ENCODE results near the gene ADAMTS9.

ADAMTS9 gene

DNA sequence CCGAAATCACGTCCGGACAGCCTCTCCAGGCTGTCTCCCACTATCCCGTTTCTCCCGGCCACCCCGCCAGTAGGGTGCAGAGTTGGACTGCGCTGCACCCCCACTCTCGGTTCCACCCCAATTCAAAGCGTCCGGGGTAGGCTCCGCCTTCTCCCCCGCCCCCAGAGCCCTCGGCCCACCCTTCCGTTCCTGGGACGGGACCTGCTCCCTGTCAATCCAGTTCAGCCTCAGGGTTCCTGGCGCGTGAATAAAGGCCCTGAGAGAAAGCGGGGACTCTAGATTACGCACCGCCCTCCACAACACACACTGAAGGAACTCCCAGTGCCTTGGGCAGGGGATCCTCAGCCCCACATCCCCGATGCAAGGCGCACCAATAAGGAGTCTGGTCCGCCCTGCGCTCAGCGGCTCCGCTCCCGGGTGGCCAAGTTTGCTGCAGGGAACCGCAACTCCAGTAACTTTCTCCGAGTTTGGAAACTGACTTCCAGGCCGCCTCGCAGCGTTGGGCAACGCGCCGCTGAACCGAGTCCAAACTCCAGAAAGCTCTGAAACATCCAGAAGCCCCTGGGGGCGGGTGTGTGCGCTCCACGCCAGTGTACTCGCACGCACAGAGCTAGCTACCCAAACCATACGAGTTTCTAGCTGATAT lies 1.9 kb downstream of the ADAMTS9 start:
- no peak for DNase-seq (ENCODE audit: low read depth in 1 of 2, low spot score in 1 of 2)
- TF ChIP-seq POLR2AphosphoS5 (IDR thresholded peaks at IDR 0.05; ENCODE audit: low read depth) (no peak), SPI1 (IDR thresholded peaks at IDR 0.05; ENCODE audit: borderline replicate concordance, low read depth) (no peak), GABPA (IDR thresholded peaks at IDR 0.05; ENCODE audit: low read depth) (no peak)
- TF ChIP-seq, protein P1, sequence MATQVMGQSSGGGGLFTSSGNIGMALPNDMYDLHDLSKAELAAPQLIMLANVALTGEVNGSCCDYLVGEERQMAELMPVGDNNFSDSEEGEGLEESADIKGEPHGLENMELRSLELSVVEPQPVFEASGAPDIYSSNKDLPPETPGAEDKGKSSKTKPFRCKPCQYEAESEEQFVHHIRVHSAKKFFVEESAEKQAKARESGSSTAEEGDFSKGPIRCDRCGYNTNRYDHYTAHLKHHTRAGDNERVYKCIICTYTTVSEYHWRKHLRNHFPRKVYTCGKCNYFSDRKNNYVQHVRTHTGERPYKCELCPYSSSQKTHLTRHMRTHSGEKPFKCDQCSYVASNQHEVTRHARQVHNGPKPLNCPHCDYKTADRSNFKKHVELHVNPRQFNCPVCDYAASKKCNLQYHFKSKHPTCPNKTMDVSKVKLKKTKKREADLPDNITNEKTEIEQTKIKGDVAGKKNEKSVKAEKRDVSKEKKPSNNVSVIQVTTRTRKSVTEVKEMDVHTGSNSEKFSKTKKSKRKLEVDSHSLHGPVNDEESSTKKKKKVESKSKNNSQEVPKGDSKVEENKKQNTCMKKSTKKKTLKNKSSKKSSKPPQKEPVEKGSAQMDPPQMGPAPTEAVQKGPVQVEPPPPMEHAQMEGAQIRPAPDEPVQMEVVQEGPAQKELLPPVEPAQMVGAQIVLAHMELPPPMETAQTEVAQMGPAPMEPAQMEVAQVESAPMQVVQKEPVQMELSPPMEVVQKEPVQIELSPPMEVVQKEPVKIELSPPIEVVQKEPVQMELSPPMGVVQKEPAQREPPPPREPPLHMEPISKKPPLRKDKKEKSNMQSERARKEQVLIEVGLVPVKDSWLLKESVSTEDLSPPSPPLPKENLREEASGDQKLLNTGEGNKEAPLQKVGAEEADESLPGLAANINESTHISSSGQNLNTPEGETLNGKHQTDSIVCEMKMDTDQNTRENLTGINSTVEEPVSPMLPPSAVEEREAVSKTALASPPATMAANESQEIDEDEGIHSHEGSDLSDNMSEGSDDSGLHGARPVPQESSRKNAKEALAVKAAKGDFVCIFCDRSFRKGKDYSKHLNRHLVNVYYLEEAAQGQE (IDR thresholded peaks at IDR 0.05; ENCODE audit: insufficient replicate concordance, low read depth): no peak
- TF ChIP-seq, protein P2, sequence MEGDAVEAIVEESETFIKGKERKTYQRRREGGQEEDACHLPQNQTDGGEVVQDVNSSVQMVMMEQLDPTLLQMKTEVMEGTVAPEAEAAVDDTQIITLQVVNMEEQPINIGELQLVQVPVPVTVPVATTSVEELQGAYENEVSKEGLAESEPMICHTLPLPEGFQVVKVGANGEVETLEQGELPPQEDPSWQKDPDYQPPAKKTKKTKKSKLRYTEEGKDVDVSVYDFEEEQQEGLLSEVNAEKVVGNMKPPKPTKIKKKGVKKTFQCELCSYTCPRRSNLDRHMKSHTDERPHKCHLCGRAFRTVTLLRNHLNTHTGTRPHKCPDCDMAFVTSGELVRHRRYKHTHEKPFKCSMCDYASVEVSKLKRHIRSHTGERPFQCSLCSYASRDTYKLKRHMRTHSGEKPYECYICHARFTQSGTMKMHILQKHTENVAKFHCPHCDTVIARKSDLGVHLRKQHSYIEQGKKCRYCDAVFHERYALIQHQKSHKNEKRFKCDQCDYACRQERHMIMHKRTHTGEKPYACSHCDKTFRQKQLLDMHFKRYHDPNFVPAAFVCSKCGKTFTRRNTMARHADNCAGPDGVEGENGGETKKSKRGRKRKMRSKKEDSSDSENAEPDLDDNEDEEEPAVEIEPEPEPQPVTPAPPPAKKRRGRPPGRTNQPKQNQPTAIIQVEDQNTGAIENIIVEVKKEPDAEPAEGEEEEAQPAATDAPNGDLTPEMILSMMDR (IDR thresholded peaks at IDR 0.05; ENCODE audit: insufficient read depth, low read length): no peak
- Histone ChIP-seq H3K27me3 (ENCODE audit: insufficient read depth, poor library complexity, severe bottlenecking) (peaks cover 38% of the 10 kb centered on the region), H3K27ac (replicated peaks) (no peak overlapping the region), H3K4me3 (replicated peaks; ENCODE audit: insufficient read depth, low read length) (no peak overlapping the region)

DNA sequence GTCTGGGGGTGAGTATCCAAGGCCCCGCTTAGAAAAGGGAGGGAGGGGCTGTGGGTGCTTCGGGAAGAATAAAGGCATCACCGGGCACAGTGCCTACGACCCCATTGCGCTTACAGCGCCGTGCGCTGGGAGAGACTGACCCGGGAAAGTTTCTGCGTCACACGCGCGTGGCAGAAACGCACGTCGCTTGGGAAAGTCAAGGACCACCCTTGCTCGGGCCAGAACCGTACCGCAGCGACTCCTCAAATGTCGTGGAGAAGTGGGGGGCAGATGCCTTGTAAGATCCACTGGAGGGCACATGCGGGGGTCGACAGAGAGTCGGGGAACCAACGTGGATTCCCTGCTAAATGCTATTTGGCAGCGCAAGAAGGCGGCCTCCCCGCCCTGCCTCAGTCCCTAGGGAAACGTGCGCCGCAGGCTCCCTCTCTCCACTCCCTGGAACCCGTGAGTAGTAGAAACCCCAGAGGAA lies 2.4 kb downstream of the ADAMTS9 start:
- Histone ChIP-seq H3K27ac (replicated peaks) (no peak overlapping the region), H3K27me3 (ENCODE audit: insufficient read depth, poor library complexity, severe bottlenecking) (peaks cover 38% of the 10 kb centered on the region), H3K4me3 (replicated peaks; ENCODE audit: insufficient read depth, low read length) (no peak overlapping the region)
- no peak for TF ChIP-seq GABPA (IDR thresholded peaks at IDR 0.05; ENCODE audit: low read depth)
- TF ChIP-seq, protein P2 (IDR thresholded peaks at IDR 0.05; ENCODE audit: insufficient read depth, low read length): no peak
- TF ChIP-seq, protein P1 (IDR thresholded peaks at IDR 0.05; ENCODE audit: insufficient replicate concordance, low read depth): no peak
- no peak for TF ChIP-seq POLR2AphosphoS5 (IDR thresholded peaks at IDR 0.05; ENCODE audit: low read depth)
- TF ChIP-seq SPI1 (IDR thresholded peaks at IDR 0.05; ENCODE audit: borderline replicate concordance, low read depth): no peak
- no peak for DNase-seq (ENCODE audit: low read depth in 1 of 2, low spot score in 1 of 2)

DNA sequence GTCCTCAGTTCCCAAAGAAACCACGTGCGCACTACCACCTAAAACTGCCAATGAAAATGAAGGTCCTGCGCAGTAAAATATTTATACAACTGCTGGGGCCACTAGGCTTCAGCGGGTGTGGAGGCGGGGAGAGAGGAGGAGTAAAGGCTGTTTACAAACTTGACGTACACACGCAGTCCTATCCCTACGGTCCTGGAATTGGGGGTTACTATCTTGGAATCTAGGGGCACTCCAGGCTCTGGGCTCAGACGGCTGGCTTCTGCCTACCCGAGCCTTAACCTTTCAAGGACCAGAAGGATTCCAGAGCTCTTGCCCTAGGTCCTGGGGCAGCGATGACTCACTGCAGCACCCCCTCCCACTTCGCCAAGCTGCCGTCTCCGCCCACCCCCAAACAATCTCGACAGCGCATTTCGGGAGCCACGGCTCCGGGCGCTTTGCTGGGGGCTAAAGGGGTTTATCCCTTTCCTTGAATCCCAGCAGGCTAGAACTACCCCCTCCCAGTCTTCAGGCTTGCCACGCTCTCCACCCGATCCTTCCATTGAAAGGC lies 3.0 kb downstream of the ADAMTS9 start:
- Histone ChIP-seq H3K27me3 (ENCODE audit: insufficient read depth, poor library complexity, severe bottlenecking) (peaks cover 38% of the 10 kb centered on the region), H3K27ac (replicated peaks) (no peak overlapping the region), H3K4me3 (replicated peaks; ENCODE audit: insufficient read depth, low read length) (no peak overlapping the region)
- DNase-seq (ENCODE audit: low read depth in 1 of 2, low spot score in 1 of 2): no peak
- TF ChIP-seq SPI1 (IDR thresholded peaks at IDR 0.05; ENCODE audit: borderline replicate concordance, low read depth): no peak
- TF ChIP-seq GABPA (IDR thresholded peaks at IDR 0.05; ENCODE audit: low read depth): no peak
- TF ChIP-seq POLR2AphosphoS5 (IDR thresholded peaks at IDR 0.05; ENCODE audit: low read depth): no peak
- TF ChIP-seq, protein P1 (IDR thresholded peaks at IDR 0.05; ENCODE audit: insufficient replicate concordance, low read depth): no peak
- TF ChIP-seq, protein P2 (IDR thresholded peaks at IDR 0.05; ENCODE audit: insufficient read depth, low read length): no peak
